ENCODE results near the gene KSR2.
A peak's percentile ranks its signal among the peaks of the same experiment; 100 is the strongest.

Gene KSR2

GRCh38 chr12:117854339-117855012 lies 114.3 kb downstream of the KSR2 start:
- DNase-seq: peak; percentile 38

GRCh38 chr12:117853600-117853999 lies 115.2 kb downstream of the KSR2 start:
- DNase-seq: no peak

- DNase-seq: peak; percentile 43
These were observed 118.7 kb downstream of the KSR2 start for GRCh38 chr12:117850048-117850447.

GRCh38 chr12:117847371-117847770 lies 121.4 kb downstream of the KSR2 start:
- no peak for DNase-seq

- no peak for DNase-seq
These were observed 123.4 kb downstream of the KSR2 start for GRCh38 chr12:117845271-117845904.

GRCh38 chr12:117844114-117844830 lies 124.5 kb downstream of the KSR2 start:
- no peak for DNase-seq

GRCh38 chr12:117842630-117843029 lies 126.2 kb downstream of the KSR2 start:
- no peak for DNase-seq

- DNase-seq: no peak
These were observed 126.6 kb downstream of the KSR2 start for GRCh38 chr12:117842220-117842619.

- DNase-seq: no peak
These were observed 131.1 kb downstream of the KSR2 start for GRCh38 chr12:117837737-117838050.

- DNase-seq: peak; percentile 76
These were observed 131.6 kb downstream of the KSR2 start for GRCh38 chr12:117836999-117837736.

- DNase-seq: no peak
These were observed 132.3 kb downstream of the KSR2 start for GRCh38 chr12:117836476-117836875.

GRCh38 chr12:117835156-117835555 lies 133.6 kb downstream of the KSR2 start:
- no peak for DNase-seq

GRCh38 chr12:117832459-117833457 lies 136.0 kb downstream of the KSR2 start:
- DNase-seq: peak; percentile 88

GRCh38 chr12:117830471-117830870 lies 138.3 kb downstream of the KSR2 start:
- DNase-seq: peak; percentile 7

GRCh38 chr12:117829108-117829507 lies 139.7 kb downstream of the KSR2 start:
- DNase-seq: no peak

GRCh38 chr12:117827660-117828059 lies 141.1 kb downstream of the KSR2 start:
- DNase-seq: no peak

- DNase-seq: no peak
These were observed 143.0 kb downstream of the KSR2 start for GRCh38 chr12:117825827-117826226.

GRCh38 chr12:117821480-117822175 lies 147.2 kb downstream of the KSR2 start:
- no peak for DNase-seq

- DNase-seq: no peak
These were observed 148.4 kb downstream of the KSR2 start for GRCh38 chr12:117820216-117820907.

- no peak for DNase-seq
These were observed 149.6 kb downstream of the KSR2 start for GRCh38 chr12:117819160-117819559.

GRCh38 chr12:117818400-117818799 lies 150.4 kb downstream of the KSR2 start:
- no peak for DNase-seq

Data from fibroblast of skin of right quadriceps (primary cell).